ENCODE data around the gene RBX1. TPM values are rescaled to one million over a fixed set of nuclear protein-coding genes. Genes with fewer than 3 reads are reported as not detected.

RBX1 gene
- total RNA-seq, 1 donor from 2014 or later = 106 TPM

GRCh38 chr22:41021613-41022454 is 70.7 kb downstream of the RBX1 start:
- H3K9me3 Mint-ChIP-seq = no peaks in the 10 kb centered on the region
- peaks cover 20% of the 10 kb centered on the region for H3K4me1 Mint-ChIP-seq
- intact Hi-C loops (cut with micrococcal nuclease) = loop anchor here (1.0 to 2.0 kb wide), 3 partner anchors 69 to 183 kb away; partner anchors contain the start of genes L3MBTL2 and RBX1
- DNase-seq = peak; percentile 88
- H3K27ac Mint-ChIP-seq = peak overlapping the region; percentile 91
- H3K4me3 Mint-ChIP-seq = peak overlapping the region; percentile 90
- peaks cover 8% of the 10 kb centered on the region for H3K27me3 Mint-ChIP-seq
- H3K36me3 Mint-ChIP-seq (ENCODE audit: low read depth) = no peaks in the 10 kb centered on the region

GRCh38 chr22:41022470-41023298 is 71.5 kb downstream of the RBX1 start:
- no peaks in the 10 kb centered on the region for H3K36me3 Mint-ChIP-seq (ENCODE audit: low read depth)
- H3K4me3 Mint-ChIP-seq = peak overlapping the region; percentile 86
- no peaks in the 10 kb centered on the region for H3K9me3 Mint-ChIP-seq
- H3K27ac Mint-ChIP-seq = peak overlapping the region; percentile 88
- H3K4me1 Mint-ChIP-seq = peaks cover 20% of the 10 kb centered on the region
- H3K27me3 Mint-ChIP-seq = peaks cover 10% of the 10 kb centered on the region
- intact Hi-C loops (cut with micrococcal nuclease) = loop anchor here (1.0 to 2.0 kb wide), 3 partner anchors 69 to 182 kb away; partner anchors contain the start of genes L3MBTL2 and RBX1
- DNase-seq = peak; percentile 93

Other genes with a start within 250 kb of the RBX1 start
- gene SLC25A17, start 132.0 kb upstream of the RBX1 start, total RNA-seq = 32.8 and 37.7 TPM in 2 replicates
- gene ST13, start 94.7 kb upstream of the RBX1 start, total RNA-seq = 210 and 215 TPM in 2 replicates
- gene XPNPEP3, start 94.2 kb upstream of the RBX1 start, total RNA-seq = 17.6 and 17.7 TPM in 2 replicates
- not detected in 2 replicates for gene DNAJB7, start 89.3 kb upstream of the RBX1 start, total RNA-seq
- gene EP300, start 141.2 kb downstream of the RBX1 start, total RNA-seq = 61.1 and 68.0 TPM in 2 replicates